Activated T-cell treated with anti-CD3 and anti-CD28 coated beads, Interleukin-2, amount 50 U/mL, for 48 hours (primary cell): Measurements from ENCODE around the gene KDM4C.

Experiments
- DNase-seq, 2 experiments: peaks; one replicate each; pipeline ENCODE4 v3.0.0-alpha.2; 2020

The KDM4C gene

GRCh38 chr9:6909181-6909580 is 151.4 kb downstream of the KDM4C start:
- DNase-seq = no peak

GRCh38 chr9:6910032-6910431 is 152.3 kb downstream of the KDM4C start:
- DNase-seq = no peak

DNA sequence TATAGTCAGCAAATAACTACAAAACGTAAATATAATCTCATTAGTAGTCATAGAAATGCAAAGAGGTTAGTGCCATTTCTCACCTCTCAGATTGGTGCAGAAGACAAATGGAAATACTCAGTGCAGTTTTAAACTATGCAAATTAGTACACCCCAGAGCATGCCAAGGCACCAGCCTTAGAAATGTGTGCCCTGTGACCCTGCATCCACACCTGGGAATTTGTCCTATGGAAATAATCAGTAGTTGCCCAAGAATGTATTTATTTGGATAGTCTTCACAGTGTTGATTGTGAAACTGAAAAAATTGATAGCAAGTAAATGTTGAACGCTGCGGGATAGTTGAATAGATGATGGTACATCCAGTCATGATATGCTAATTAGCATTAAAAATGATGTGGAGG is 152.7 kb downstream of the KDM4C start:
- no peak for DNase-seq

GRCh38 chr9:6911901-6912638 is 154.3 kb downstream of the KDM4C start:
- DNase-seq = no peak

- no peak for DNase-seq
Observed at GRCh38 chr9:6915635-6916034, 157.9 kb downstream of the KDM4C start.

- no peak for DNase-seq
Observed at GRCh38 chr9:6917162-6917561, 159.4 kb downstream of the KDM4C start.

DNA sequence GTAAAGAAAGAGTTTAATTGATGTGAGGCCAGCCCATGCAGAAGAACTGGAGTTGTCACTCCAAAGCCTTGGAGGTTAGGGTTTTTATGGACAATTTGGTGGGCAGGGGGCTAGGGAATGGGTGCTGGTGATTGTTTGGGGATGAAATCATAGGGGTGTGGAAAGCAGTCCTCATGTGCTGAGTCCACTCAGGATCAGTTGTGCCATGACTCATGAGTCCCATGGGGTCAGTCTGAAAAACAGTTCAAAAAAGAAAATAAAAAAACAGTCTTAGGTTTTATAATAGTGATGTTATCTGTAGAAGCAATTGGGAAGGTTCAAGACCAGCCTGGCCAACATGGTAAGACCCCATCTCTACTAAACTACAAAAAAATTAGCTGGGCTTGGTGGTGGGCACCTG is 162.3 kb downstream of the KDM4C start:
- DNase-seq = no peak

GRCh38 chr9:6921315-6921714 is 163.5 kb downstream of the KDM4C start:
- no peak for DNase-seq

GRCh38 chr9:6922124-6922676 is 164.4 kb downstream of the KDM4C start:
- no peak for DNase-seq

DNA sequence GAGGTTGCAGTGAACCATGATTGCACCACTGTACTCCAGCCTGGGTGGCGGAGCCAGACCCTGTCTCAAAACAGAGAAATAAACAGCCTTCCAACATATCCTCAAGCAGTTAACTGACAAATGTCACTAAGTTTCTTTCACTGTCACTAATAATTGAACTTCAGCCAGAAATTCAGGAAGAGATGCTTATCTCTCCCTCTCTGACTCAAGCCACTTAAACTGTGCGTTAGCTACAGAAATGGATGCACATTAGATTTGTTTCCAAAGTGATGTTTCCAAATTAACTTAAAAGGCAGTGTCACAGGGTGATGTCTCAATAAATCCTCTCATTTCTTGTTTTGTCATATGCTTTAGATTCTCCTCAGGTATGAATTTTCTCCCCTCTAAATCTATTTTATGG is 164.9 kb downstream of the KDM4C start:
- DNase-seq = no peak

DNA sequence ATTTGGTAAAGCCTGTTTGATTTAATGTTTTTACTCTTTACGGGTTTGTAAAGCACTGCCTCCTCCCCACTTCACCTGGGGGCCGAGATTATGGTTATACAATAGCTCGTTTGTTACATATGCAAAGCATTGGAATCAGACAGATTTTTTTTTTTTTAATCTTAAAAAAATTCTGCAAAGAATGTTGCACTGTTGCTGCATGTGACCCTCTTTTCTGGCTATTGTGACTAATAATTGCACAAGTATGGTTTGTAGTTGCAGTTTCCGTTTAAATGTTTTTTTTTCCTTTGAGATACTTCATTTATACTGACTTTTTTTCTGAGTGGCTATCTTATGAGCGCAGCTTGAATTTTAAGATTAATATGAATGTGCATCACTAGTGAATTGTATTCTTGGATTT is 165.3 kb downstream of the KDM4C start:
- DNase-seq = no peak

GRCh38 chr9:6924149-6924548 is 166.4 kb downstream of the KDM4C start:
- DNase-seq = no peak

- DNase-seq = no peak
Observed at GRCh38 chr9:6924988-6925563, 167.3 kb downstream of the KDM4C start.

- no peak for DNase-seq
Observed at GRCh38 chr9:6925836-6926235, 168.1 kb downstream of the KDM4C start.

DNA sequence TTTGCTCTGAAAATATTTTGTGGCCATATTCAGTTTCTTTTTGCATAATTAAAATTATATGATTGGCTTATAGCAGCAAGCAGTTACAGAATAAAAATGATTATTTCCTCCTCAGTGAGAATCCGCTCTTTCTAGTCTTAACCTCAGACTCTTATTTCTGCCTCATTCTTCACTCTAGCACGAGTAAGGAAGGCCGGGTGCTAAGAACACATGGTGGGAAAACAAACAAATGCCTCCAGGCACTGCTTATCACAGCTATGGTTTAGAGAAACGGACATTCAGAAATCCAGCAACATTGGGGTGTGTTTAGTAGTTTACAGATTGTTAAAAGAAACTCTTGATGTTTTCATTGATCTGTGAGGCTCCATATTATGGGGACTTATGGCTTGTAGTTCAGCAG is 168.7 kb downstream of the KDM4C start:
- DNase-seq = no peak

DNA sequence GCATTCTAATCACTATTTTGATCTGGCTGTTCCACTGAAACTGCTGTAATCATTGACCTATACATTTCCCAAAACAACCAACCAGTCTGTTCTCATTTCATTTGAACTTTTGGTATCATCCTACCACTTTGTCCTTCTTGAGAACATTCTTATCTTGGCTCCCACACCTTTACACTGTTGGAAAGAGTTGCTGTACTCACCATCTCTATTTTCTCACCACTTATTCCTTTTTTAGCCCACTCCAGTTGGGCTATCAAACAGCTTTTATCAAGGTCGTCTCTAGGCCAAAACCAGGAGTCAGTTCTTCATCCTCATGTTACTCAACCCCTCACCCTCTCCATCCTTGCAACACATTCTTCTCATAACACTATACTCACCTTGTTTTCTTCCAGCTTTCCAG is 170.1 kb downstream of the KDM4C start:
- no peak for DNase-seq

GRCh38 chr9:6928863-6929262 is 171.1 kb downstream of the KDM4C start:
- DNase-seq = no peak

DNA sequence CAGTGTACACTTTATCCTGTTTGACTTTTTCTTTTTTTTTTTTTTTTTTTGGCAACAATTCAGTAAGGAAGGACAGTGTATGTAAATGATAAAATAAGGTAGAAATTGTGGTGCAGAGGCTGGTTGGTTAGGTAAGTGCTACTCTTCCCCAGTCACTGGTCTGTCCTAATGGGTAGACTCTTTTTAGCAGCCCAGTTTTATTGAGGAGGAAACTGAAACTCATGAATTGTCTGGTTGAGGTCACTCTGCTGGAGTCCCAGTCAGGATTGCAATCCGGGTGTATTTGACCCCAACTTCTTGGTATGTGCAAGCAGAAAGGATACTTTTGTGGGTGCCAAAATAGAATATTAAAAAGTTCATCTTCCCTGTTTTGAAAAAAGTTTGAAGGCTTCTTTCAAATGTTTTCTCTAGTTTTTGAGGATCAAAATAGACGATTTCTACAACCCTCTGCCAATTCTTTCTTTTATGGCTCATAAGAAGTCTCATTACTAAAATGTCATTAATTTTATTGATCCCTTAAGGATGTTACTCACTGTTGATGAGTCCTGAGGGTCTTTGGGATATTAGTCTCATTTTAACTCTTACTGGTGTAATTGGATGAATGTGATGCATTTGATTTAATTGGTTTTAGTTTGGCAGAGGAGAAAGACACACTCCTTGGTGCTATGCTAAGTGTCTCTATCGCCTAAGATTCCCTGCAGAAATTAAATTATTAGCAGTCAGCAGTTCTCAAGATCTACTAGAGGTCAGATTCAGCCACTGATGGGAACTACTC is 171.9 kb downstream of the KDM4C start:
- DNase-seq = no peak

DNA sequence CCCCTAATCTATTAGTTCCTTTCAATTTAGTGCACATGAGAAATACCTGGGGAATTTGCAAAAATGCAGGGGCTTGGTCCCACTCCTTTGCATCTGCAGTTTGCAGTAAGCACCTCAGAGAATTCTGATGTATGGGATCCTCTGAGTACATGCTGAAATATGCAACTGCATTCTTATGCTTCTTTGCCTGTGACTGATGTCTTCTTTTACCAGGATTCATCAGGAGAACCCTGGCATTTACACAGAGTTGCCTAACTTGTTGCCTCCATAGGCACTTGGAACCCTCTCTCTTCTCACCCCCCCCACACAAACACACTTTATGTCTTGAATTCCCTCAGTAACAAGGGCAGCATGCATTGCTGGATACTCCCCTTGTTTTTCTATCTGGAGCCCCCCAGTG is 173.1 kb downstream of the KDM4C start:
- DNase-seq = no peak

DNA sequence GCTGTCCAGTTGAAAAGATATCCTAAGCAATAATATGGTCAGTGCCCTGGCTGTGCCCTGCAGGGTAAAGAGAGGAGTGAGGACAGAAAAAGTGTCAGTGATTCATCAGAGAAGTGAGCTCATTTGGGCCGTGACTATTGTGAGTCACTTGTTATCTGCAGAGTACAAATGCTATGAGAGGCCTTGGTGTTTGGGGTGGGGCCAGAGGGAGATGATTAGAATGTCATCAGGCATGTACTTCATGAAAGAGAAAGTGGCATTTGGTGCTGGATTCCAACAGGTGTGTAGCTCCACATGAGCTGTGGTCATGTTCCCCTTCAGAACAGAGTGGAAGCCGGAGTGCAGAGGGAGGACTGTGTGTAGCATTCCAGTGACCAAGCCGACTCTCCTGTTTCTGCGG is 174.1 kb downstream of the KDM4C start:
- DNase-seq = no peak

- no peak for DNase-seq
Observed at GRCh38 chr9:6936103-6936502, 178.3 kb downstream of the KDM4C start.

DNA sequence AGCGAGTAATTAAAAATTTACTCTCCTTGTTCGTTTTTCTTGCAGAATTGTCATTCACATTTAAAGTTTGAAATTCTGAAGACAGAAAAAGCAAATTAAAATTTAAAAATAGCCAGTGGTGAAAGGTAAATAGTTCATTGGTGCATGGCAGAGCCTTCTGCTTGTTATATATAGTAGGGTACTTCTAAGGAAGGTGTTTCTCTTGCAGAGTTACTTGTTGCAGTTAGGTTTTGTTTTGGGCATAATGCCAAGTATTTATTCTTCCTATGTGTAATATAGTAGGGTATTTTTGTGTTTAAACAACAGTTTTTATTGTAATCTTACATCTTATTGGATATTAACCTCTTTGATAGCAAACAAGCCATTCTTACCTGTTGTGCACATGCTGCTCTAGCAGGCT is 179.4 kb downstream of the KDM4C start:
- no peak for DNase-seq

GRCh38 chr9:6938447-6938846 is 180.7 kb downstream of the KDM4C start:
- no peak for DNase-seq

GRCh38 chr9:6938873-6939272 is 181.1 kb downstream of the KDM4C start:
- DNase-seq = no peak
